Left lung (tissue), 10 donors: ENCODE data around the gene LAMC1. TPM values are rescaled to one million over a fixed set of nuclear protein-coding genes. Genes with fewer than 3 reads are reported as not detected.

ENCODE experiments used
- ATAC-seq: fragments of 200-7000 bp; cut with Tn5 transposase; one replicate; pipeline ENCODE4 v1.9.1; 2020; ENCODE audit warnings: moderate library complexity
- DNase-seq, 4 donors: peaks; one replicate each; pipeline ENCODE4 v3.0.0-alpha.2; 2013 to 2020
- H3K27ac ChIP-seq, 2 donors: fragments of 200-600 bp; sonication (generic) in 1 of 2; one replicate each; pipeline versions ENCODE4 v1.5.0 to v1.8.0; 2020 to 2021
- H3K27me3 ChIP-seq, 2 donors: fragments of 200-600 bp; sonication (generic) in 1 of 2; one replicate each; pipeline versions ENCODE4 v1.5.0 to v1.8.0; 2020 to 2021
- H3K36me3 ChIP-seq, 2 donors: fragments of 200-600 bp; sonication (generic) in 1 of 2; one replicate each; pipeline versions ENCODE4 v1.5.0 to v1.8.0; 2020 to 2021
- H3K4me1 ChIP-seq, 2 donors: fragments of 200-600 bp; one replicate each; pipeline ENCODE4 v1.8.0; 2021
- H3K4me3 ChIP-seq, 2 donors: fragments of 200-600 bp; sonication (generic) in 1 of 2; one replicate each; pipeline versions ENCODE4 v1.5.0 to v1.8.0; 2020 to 2021; ENCODE audit warnings: mild to moderate bottlenecking in 1 of 2
- H3K9me3 ChIP-seq, 2 donors: fragments of 200-600 bp; sonication (generic) in 1 of 2; one replicate each; pipeline versions ENCODE4 v1.5.0 to v1.8.0; 2020 to 2021
- CTCF ChIP-seq, 2 donors: fragments of 200-600 bp; sonication (generic) in 1 of 2; IDR thresholded peaks; one replicate each; pipeline versions ENCODE4 v1.5.0 to v1.8.0; 2021; ENCODE audit warnings: antibody characterized with exemption in 2 of 2
- intact Hi-C, 2 donors: fragments of 100-400 bp; cut with DNase I; formaldehyde crosslinking; loops; one replicate each; pipeline versions ENCODE4 v1.11.2 to v1.14.2; 2022
- polyA plus RNA-seq, 6 donors: library from polyadenylated mRNA; unstranded; fragments of 120-200 nt; gene quantifications; one replicate each; pipeline ENCODE4 v1.2.1, GENCODE V29; 2013; ENCODE audit not compliant: insufficient read length in 6 of 6
- total RNA-seq, 2 donors: library from RNA; stranded (reverse); fragmentation: NEBNext Ultra II Directional; extraction: Animal tissue kit (Norgen Biotek cat#: 25700); gene quantifications; one replicate each; pipeline ENCODE4 v1.2.1, GENCODE V29; 2021
- donor health status: DM: no; HTN: yes; CAD: no.
- donor health status: DM: no; HTN: no; CAD: no.

Gene LAMC1
- total and polyA plus RNA-seq, 8 donors, result 144 to 357 (median 321) TPM

GRCh38 chr1:183165456-183165855 is 142.2 kb downstream of the LAMC1 start:
- Histone ChIP-seq H3K9me3 (no peaks in the 10 kb centered on the region), H3K27ac (no peak overlapping the region), H3K27me3 (no peaks in the 10 kb centered on the region), H3K36me3 (no peaks in the 10 kb centered on the region), H3K4me3 (no peak overlapping the region), H3K4me1 (no peaks in the 10 kb centered on the region)
- intact Hi-C loops, result no loop called here
- DNase-seq (no peak), ATAC-seq (no peak)
- no peak for TF ChIP-seq CTCF (IDR thresholded peaks at IDR 0.05)

- no peaks in the 10 kb centered on the region for H3K4me1 ChIP-seq
- intact Hi-C loops, result no loop called here
- no peak for ATAC-seq
- H3K36me3 ChIP-seq, result no peaks in the 10 kb centered on the region
- no peaks in the 10 kb centered on the region for H3K27me3 ChIP-seq
- no peak for TF ChIP-seq CTCF (IDR thresholded peaks at IDR 0.05)
- H3K4me3 ChIP-seq, result no peak overlapping the region
- DNase-seq, result no peak
- no peak overlapping the region for H3K27ac ChIP-seq
- H3K9me3 ChIP-seq, result no peaks in the 10 kb centered on the region
Measured at GRCh38 chr1:183166454-183166853, 143.2 kb downstream of the LAMC1 start.

- no peak overlapping the region for H3K27ac ChIP-seq
- intact Hi-C loops, result no loop called here
Measured at GRCh38 chr1:183167676-183168075, 144.5 kb downstream of the LAMC1 start.

GRCh38 chr1:183168308-183168707 is 145.1 kb downstream of the LAMC1 start:
- H3K4me1 ChIP-seq, result no peaks in the 10 kb centered on the region
- no peaks in the 10 kb centered on the region for H3K36me3 ChIP-seq
- no peak for DNase-seq
- TF ChIP-seq CTCF (IDR thresholded peaks at IDR 0.05), result no peak
- no peaks in the 10 kb centered on the region for H3K9me3 ChIP-seq
- intact Hi-C loops, result no loop called here
- no peak overlapping the region for H3K4me3 ChIP-seq
- H3K27ac ChIP-seq, result no peak overlapping the region
- ATAC-seq, result no peak
- H3K27me3 ChIP-seq, result no peaks in the 10 kb centered on the region

More at GRCh38 chr1:183167676-183168075, 144.5 kb downstream of the LAMC1 start:
- no peaks in the 10 kb centered on the region for H3K9me3 ChIP-seq
- no peaks in the 10 kb centered on the region for H3K4me1 ChIP-seq
- TF ChIP-seq CTCF (IDR thresholded peaks at IDR 0.05), result no peak
- no peak overlapping the region for H3K4me3 ChIP-seq
- no peaks in the 10 kb centered on the region for H3K27me3 ChIP-seq
- DNase-seq (no peak), ATAC-seq (no peak)
- no peaks in the 10 kb centered on the region for H3K36me3 ChIP-seq

- intact Hi-C loops, result no loop called here
- TF ChIP-seq CTCF (IDR thresholded peaks at IDR 0.05), result no peak
- DNase-seq, result no peak
Measured at GRCh38 chr1:183173828-183174227, 150.6 kb downstream of the LAMC1 start.

More at GRCh38 chr1:183173828-183174227, 150.6 kb downstream of the LAMC1 start:
- H3K27me3 ChIP-seq, result no peaks in the 10 kb centered on the region
- H3K4me1 ChIP-seq, result no peaks in the 10 kb centered on the region
- H3K27ac ChIP-seq, result no peak overlapping the region
- ATAC-seq, result no peak
- H3K36me3 ChIP-seq, result no peaks in the 10 kb centered on the region
- no peaks in the 10 kb centered on the region for H3K9me3 ChIP-seq
- H3K4me3 ChIP-seq, result no peak overlapping the region
